Measurements from ENCODE around the gene SPOCK2.

- no peak for TF ChIP-seq POLR2A (IDR thresholded peaks at IDR 0.05; ENCODE audit: low read depth)
- TF ChIP-seq CTCF (IDR thresholded peaks at IDR 0.05) = no peak
- no peak for TF ChIP-seq POLR2AphosphoS5 (IDR thresholded peaks at IDR 0.05)
Observed at GRCh38 chr10:72012796-72013195, 75.6 kb downstream of the SPOCK2 start.

Data from esophagus muscularis mucosa (tissue), 3 donors.